HG02943 (cell line): ENCODE data around the gene TEKTIP1.

Source experiments
- ATAC-seq: cut with Tn5 transposase; IDR thresholded peaks from one replicate; pipeline ENCODE4 v1.9.1; 2021; ENCODE audit warnings: mild to moderate bottlenecking, low read depth, moderate library complexity; ENCODE audit not compliant: unreplicated experiment

TEKTIP1 gene

GRCh38 chr19:3535981-3536380, 3.0 kb upstream of the TEKTIP1 start:
- no peak for ATAC-seq

DNA sequence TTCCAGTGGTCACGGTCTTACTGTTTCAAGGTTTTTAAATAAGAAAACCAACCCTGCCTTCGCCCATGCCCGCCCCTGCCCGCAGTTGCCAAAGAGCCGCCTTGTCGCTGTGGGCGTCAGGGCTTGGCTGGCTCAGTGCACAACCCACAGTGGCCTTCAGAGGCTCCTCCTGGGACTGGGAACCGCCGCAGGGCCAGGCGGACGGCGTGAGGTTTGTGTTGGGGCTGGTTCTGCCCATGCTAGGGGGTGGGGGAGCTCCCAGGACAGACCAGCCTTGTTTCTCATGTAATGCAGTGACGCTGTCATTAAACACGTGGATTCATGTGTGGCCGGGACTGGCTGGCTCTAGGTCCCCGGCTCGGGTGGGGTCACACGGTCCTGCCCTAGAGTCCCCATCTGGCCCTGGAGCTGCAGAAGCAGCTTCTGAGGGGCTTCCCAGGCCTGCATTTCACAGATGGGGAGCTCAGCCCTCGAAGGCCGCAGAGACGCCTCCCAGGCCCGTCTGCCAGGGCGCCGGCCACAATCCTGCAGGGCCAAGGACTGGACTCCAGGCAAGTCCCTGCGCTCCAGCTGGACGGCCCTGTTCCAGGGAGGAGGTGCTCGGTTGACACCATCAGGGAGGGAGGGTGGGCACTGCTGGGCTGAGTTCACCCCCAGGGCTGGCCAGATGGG, 2.4 kb upstream of the TEKTIP1 start:
- no peak for ATAC-seq

GRCh38 chr19:3537101-3537437, 1.9 kb upstream of the TEKTIP1 start:
- no peak for ATAC-seq

DNA sequence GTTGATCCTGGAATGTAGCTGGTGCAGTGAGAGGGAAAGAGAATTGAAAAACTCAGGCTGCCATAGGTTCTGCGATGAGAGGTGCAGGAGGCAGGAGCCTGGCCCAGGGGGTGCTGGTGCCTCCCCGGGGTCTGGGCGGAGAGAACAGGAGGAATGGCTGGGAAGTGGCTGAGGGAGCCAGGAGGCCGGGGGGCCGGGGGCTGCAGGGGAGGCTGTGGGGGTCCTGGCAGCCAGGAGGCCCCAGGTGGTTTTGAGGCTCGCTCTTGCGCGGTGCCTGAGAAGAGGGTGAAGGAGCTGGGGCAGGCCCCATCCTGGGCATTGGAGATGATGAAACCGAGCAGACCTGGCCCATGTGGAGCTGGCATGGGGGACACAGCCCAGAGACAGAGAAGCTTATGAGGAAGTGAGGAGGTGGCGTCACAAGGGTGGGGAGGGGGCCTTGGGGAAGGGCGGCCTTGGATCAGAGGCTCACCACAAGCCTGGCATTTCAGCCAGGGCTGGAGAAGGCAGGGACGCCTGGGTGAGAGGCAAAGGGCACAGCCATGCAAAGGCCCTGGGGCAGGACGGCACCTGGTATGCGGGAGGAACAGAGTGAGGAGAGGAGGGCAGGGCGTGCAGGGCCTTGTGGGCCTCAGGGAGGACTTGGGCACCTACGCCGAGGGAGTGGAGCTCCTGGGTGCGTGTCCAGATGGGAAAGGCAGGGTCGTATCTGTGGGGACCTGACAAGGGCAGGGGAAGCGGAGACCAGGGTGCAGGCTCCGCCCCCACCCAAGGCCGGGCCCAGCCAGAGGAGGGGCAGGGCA, 1.3 kb upstream of the TEKTIP1 start:
- ATAC-seq: no peak

DNA sequence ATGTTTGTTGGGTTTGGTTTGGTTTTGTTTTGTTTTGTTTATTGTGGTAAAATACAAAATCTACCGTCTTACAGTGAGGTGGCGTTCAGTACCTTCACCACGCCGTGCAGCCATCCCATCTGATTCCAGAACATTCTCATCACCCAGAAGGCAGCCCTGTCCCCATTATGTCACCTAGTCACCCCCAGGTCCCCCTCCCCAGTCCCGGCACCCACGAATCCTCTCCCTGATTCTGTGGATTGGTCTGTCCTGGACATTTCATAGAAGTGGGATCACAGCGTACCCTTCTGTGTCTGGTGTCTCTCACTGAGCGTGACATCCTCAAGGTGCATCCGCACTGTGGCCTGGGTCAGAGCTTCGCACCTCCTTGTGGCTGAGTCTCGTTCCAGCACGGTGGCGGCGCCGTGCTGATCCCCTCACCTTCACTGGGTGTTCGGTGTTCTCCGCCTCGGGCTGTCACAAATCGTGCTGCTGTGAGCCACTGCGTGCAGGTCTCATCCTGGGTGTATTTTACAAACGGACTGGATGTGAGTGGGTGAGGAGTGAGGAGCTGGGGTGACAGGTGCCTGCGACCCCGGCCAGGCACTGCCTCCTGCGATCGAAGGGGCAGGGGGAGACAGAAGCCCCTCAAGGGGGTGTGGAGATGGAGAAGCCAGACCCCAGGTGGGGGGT, 580 bp upstream of the TEKTIP1 start:
- ATAC-seq: no peak

DNA sequence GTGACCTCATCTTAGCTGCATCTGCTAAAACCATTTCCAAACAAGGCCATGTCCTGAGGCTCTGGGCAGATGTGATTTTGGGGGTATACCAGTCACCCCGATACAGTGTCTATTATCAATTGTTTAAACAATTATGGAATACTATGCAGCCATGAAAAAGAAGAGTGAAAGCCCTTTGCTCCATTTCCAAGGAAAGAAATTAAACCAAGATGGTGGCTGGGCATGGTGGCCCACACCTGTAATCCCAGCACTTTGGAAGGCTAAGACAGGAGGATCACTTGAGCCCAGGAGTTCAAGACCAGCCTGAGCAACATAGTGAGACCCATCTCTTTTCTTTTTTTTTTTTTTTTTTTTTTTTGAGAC, 763 bp downstream of the TEKTIP1 start:
- no peak for ATAC-seq

- ATAC-seq: no peak
These were observed 4.4 kb downstream of the TEKTIP1 start for GRCh38 chr19:3543150-3544057.

- no peak for ATAC-seq
These were observed 5.0 kb downstream of the TEKTIP1 start for GRCh38 chr19:3544058-3544376.

- no peak for ATAC-seq
These were observed 6.0 kb downstream of the TEKTIP1 start for GRCh38 chr19:3544742-3545668.

- no peak for ATAC-seq
These were observed 6.7 kb downstream of the TEKTIP1 start for GRCh38 chr19:3545669-3546034.

- no peak for ATAC-seq
These were observed 7.1 kb downstream of the TEKTIP1 start for GRCh38 chr19:3546119-3546518.

- no peak for ATAC-seq
These were observed 8.3 kb downstream of the TEKTIP1 start for GRCh38 chr19:3547301-3547731.

DNA sequence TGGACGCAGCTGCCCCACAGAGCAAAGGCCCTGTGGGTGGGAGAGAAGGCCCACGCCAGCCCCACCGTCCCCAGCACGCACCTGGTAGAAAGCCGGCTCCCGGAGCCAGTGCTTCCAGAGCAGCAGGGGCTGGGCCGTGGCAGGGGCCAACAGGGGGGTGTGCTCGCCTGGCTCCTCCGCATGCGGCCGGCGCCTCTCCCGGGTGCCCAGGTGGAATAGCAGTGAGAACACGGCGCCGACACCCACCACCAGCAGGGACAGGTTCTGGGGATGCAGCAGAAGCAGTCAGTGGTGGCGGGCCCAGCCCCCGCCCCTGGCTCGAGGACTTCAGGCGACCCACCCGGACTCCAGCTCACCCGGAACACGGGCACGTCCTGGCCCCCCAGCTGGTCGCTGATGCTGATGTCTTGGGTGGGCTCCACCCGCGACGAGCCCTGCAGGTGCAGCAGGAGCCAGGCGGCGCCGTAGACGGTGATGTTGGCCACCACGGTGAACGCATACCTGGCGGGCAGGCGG, 8.9 kb downstream of the TEKTIP1 start:
- ATAC-seq: no peak

GRCh38 chr19:3548606-3549005, 9.6 kb downstream of the TEKTIP1 start:
- no peak for ATAC-seq

GRCh38 chr19:3549816-3550215, 10.8 kb downstream of the TEKTIP1 start:
- no peak for ATAC-seq

DNA sequence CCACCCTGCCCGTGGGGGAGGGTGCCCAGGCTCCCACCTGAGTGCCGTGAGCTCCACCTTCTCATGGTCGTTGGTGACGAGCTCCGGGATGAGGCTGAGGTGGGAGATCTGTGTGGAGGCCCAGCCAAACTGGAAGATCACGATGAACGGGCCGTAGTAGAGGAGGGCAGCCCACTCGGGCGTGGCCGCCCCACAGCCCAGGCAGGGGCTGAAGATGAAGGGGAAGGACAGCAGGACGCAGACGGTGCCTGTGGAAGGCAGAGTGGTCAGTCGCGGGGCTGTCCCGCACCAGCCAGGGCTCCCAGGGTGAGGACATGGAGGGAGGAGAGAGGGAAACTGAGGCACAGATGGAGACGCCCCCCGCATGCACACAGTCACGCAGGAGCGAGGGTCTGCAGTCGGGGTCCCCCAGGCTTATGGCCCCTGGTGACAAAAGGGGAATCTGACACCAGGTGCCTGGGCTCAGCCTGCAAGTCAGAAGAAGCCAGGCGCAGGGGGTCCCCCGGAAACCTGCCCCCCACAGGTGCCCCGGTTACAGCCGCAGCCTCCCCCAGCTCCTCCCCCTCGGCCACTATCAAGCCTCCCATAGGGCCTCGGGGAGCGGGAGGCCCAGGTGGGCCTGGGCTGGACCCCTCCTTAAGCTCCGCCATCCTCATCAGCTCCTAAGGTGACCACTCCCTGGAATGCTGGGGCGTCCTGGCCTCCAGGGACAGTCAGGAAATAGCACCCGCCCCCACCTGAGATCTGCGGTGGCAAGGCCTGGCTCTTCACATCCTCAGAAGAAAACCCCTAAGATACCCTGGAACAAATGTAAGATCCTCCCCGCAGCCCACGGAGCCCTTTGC, 12.2 kb downstream of the TEKTIP1 start:
- no peak for ATAC-seq

DNA sequence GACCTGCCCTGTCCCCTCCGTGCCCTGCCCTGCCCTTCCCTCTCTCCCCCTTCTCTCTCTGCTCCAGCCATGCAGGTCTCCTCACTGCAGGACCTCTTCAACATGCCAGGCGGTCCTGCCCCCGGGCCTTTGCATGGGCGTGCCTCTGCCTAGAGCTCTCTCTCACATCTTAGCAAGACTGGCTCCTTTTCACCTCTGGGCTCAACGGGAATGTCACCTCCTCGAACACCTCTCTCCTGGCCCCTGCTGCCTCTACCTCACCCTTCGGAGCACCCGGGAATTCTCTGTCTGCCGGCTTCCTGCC, 12.8 kb downstream of the TEKTIP1 start:
- ATAC-seq: no peak

- no peak for ATAC-seq
These were observed 15.5 kb downstream of the TEKTIP1 start for GRCh38 chr19:3554254-3555083.
